Ishikawa (cell line): Measurements from ENCODE around the gene CYP4F12.

ENCODE experiments used
- CEBPB ChIP-seq: IDR thresholded peaks from 2 replicates; pipeline ENCODE4 v1.6.1; 2012
- EP300 ChIP-seq: IDR thresholded peaks from 2 replicates; pipeline ENCODE4 v1.6.1; 2012; ENCODE audit warnings: borderline replicate concordance
- FOXM1 ChIP-seq: IDR thresholded peaks from 2 replicates; pipeline ENCODE4 v1.6.1; 2012; ENCODE audit warnings: low read depth, borderline replicate concordance
- RAD21 ChIP-seq: IDR thresholded peaks from 2 replicates; pipeline ENCODE4 v1.6.1; 2012; ENCODE audit warnings: low read depth
- REST ChIP-seq: IDR thresholded peaks from 2 replicates; pipeline ENCODE4 v1.6.1; 2012; ENCODE audit warnings: low read depth, mild to moderate bottlenecking
- TAF1 ChIP-seq: IDR thresholded peaks from 2 replicates; pipeline ENCODE4 v1.6.1; 2012; ENCODE audit warnings: low read depth, mild to moderate bottlenecking
- TCF12 ChIP-seq: IDR thresholded peaks from 2 replicates; pipeline ENCODE4 v1.6.1; 2012; ENCODE audit warnings: low read depth
- TEAD4 ChIP-seq: IDR thresholded peaks from 2 replicates; pipeline ENCODE4 v1.6.1; 2012
- YY1 ChIP-seq: IDR thresholded peaks from 2 replicates; pipeline ENCODE4 v1.6.1; 2012; ENCODE audit warnings: low read depth
- TF ChIP-seq, protein P1 (sequence below): IDR thresholded peaks from 2 replicates; pipeline ENCODE4 v1.6.1; 2012
- TF ChIP-seq, protein P2 (sequence below): IDR thresholded peaks from 2 replicates; pipeline ENCODE4 v1.6.1; 2012

DNA sequence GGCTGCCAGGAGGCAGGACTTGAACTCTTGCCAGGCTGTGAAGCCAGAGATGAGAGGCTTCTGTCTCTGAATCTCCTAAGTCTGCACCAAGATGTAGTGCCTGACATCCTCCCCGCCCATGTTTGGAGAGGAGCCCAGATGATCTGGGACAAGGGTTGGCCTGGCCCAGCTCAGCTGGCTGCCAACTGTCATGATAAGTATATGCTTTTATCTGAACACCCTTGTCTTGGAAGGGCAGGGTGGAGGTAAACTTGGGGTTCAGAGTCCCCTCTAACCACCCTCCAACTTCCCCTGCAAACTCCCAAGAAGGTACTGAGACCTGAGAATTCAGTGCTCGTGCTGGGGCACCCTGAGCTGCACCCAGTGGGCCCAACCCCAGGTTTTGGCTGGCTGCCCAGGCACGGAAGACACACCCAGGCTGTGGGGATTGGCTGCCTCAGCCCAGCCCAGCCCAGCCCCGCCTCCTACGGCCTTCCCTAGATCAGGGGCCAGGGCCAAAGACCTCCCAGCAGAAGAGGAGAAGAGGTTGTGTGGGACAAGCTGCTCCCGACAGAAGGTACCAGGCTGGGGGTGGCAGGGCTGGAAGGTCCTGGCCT, at the start of gene CYP4F12:
- no peak for TF ChIP-seq REST
- TF ChIP-seq EP300, result no peak
- no peak for TF ChIP-seq CEBPB
- TF ChIP-seq RAD21, result no peak
- TF ChIP-seq, protein P1, sequence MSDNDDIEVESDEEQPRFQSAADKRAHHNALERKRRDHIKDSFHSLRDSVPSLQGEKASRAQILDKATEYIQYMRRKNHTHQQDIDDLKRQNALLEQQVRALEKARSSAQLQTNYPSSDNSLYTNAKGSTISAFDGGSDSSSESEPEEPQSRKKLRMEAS, result no peak
- no peak for TF ChIP-seq YY1
- TF ChIP-seq TCF12, result no peak
- no peak for TF ChIP-seq FOXM1
- no peak for TF ChIP-seq TAF1
- TF ChIP-seq TEAD4, result no peak
- TF ChIP-seq, protein P2, sequence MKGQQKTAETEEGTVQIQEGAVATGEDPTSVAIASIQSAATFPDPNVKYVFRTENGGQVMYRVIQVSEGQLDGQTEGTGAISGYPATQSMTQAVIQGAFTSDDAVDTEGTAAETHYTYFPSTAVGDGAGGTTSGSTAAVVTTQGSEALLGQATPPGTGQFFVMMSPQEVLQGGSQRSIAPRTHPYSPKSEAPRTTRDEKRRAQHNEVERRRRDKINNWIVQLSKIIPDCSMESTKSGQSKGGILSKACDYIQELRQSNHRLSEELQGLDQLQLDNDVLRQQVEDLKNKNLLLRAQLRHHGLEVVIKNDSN, result no peak
